ENCODE data around the gene CNKSR3. TPM values are rescaled to one million over a fixed set of nuclear protein-coding genes. Genes with fewer than 3 reads are reported as not detected.
A peak's percentile ranks its signal among the peaks of the same experiment; 100 is the strongest.

CNKSR3 gene
- total and polyA plus RNA-seq, 2 experiments from 2014 or later, result 4.4 to 4.7 TPM

GRCh38 chr6:154535851-154536250 is 25.4 kb upstream of the CNKSR3 start:
- H3K27ac ChIP-seq, result no peak overlapping the region
- no peak for TF ChIP-seq CTCF (IDR thresholded peaks at IDR 0.05; ENCODE audit: low read depth, low read length)
- H3K36me3 ChIP-seq, result no peaks in the 10 kb centered on the region
- H3K27me3 ChIP-seq, result no peaks in the 10 kb centered on the region
- no peak for DNase-seq (ENCODE audit: low read depth in 1 of 2, low spot score in 1 of 2)
- H3K4me3 ChIP-seq, result no peak overlapping the region
- no peaks in the 10 kb centered on the region for H3K4me1 ChIP-seq (ENCODE audit: low read depth)
- no peaks in the 10 kb centered on the region for H3K9me3 ChIP-seq (ENCODE audit: low read depth)

DNA sequence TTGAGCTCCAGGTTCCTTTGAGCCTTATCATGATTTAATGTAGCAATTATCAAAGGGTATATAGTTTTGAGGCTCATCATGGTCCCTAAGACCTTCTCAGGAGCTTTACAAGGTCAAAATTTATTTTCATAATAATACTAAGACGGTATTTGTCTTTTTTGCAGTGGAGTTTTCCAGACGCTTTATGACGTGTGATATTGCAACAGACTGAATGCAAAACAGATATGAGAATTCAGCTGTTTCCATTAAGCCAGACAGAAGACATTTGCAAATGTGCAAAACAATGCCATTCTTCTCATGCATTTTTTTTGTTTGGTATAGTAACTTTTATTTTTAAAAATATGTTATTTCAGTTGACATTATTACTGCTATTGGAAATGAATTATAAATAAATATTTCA is 24.7 kb upstream of the CNKSR3 start:
- Histone ChIP-seq H3K27ac (no peak overlapping the region), H3K36me3 (no peaks in the 10 kb centered on the region), H3K9me3 (ENCODE audit: low read depth) (no peaks in the 10 kb centered on the region), H3K4me1 (ENCODE audit: low read depth) (no peaks in the 10 kb centered on the region), H3K4me3 (no peak overlapping the region), H3K27me3 (no peaks in the 10 kb centered on the region)
- DNase-seq (ENCODE audit: low read depth in 1 of 2, low spot score in 1 of 2), result peak in 1 of 2 donors; percentile 41
- no peak for TF ChIP-seq CTCF (IDR thresholded peaks at IDR 0.05; ENCODE audit: low read depth, low read length)

- Histone ChIP-seq H3K27ac (no peak overlapping the region), H3K4me3 (no peak overlapping the region), H3K4me1 (ENCODE audit: low read depth) (no peaks in the 10 kb centered on the region), H3K36me3 (no peaks in the 10 kb centered on the region), H3K9me3 (ENCODE audit: low read depth) (no peaks in the 10 kb centered on the region), H3K27me3 (no peaks in the 10 kb centered on the region)
- DNase-seq (ENCODE audit: low read depth in 1 of 2, low spot score in 1 of 2), result no peak
- TF ChIP-seq CTCF (IDR thresholded peaks at IDR 0.05; ENCODE audit: low read depth, low read length), result no peak
These were observed 24.0 kb upstream of the CNKSR3 start for GRCh38 chr6:154534531-154534930.

- Histone ChIP-seq H3K27ac (no peak overlapping the region), H3K4me1 (ENCODE audit: low read depth) (no peaks in the 10 kb centered on the region), H3K27me3 (no peaks in the 10 kb centered on the region), H3K9me3 (ENCODE audit: low read depth) (no peaks in the 10 kb centered on the region), H3K36me3 (no peaks in the 10 kb centered on the region), H3K4me3 (no peak overlapping the region)
- no peak for DNase-seq (ENCODE audit: low read depth in 1 of 2, low spot score in 1 of 2)
- TF ChIP-seq CTCF (IDR thresholded peaks at IDR 0.05; ENCODE audit: low read depth, low read length), result no peak
These were observed 21.9 kb upstream of the CNKSR3 start for GRCh38 chr6:154532426-154532825.

DNA sequence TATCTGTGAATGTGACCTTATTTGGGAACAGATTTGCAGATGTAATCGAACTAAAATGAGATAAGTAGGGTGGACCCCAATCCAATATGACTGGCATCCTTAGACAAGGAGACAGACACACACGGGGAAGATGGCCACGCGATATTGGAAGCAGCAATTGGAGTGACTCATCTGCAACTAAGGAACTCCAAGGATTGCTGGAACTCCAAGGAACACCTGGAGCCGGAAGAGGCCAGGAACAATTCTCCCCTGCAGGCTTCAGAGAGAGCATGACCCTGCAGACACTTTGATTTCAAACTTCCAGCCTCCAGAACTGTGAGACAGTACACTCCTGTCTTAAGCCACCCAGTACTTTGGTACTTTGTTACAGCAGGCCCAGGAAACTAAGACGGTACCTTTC is 19.5 kb upstream of the CNKSR3 start:
- no peaks in the 10 kb centered on the region for H3K9me3 ChIP-seq (ENCODE audit: low read depth)
- H3K36me3 ChIP-seq, result no peaks in the 10 kb centered on the region
- no peak for DNase-seq (ENCODE audit: low read depth in 1 of 2, low spot score in 1 of 2)
- H3K27me3 ChIP-seq, result no peaks in the 10 kb centered on the region
- no peak for TF ChIP-seq CTCF (IDR thresholded peaks at IDR 0.05; ENCODE audit: low read depth, low read length)
- no peak overlapping the region for H3K4me3 ChIP-seq
- H3K4me1 ChIP-seq (ENCODE audit: low read depth), result no peaks in the 10 kb centered on the region
- no peak overlapping the region for H3K27ac ChIP-seq
